HG02852 (cell line): Measurements from ENCODE around the gene MSI2.

Experiments
- ATAC-seq: cut with Tn5 transposase; IDR thresholded peaks from one replicate; pipeline ENCODE4 v1.9.1; 2021; ENCODE audit warnings: mild to moderate bottlenecking, moderate library complexity; ENCODE audit not compliant: unreplicated experiment

Gene MSI2

DNA sequence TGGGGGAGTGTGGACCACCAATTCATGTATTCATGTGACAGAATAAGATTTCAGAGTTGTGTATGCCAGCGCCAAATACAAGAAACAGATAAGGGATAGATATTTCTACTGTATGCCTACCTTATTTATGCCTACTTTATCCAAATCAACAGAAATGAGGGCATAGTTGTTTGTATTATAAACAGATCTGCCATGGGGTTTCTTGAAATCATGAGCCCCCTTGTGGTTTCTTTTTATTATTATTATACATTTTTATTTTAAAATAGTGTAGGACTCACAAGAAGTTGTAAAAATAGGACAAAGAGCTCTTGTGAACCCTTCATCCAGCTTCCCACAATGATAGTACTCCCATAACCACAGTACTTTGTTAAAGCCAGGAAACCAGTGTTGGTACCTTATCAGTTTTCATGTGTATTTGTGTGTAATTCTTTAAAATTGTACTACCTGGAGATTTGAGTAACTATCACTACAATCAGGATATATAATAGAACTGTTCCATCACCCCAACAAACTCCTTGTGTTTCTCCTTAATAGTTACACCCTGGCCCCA, 259.4 kb downstream of the MSI2 start:
- ATAC-seq: no peak

DNA sequence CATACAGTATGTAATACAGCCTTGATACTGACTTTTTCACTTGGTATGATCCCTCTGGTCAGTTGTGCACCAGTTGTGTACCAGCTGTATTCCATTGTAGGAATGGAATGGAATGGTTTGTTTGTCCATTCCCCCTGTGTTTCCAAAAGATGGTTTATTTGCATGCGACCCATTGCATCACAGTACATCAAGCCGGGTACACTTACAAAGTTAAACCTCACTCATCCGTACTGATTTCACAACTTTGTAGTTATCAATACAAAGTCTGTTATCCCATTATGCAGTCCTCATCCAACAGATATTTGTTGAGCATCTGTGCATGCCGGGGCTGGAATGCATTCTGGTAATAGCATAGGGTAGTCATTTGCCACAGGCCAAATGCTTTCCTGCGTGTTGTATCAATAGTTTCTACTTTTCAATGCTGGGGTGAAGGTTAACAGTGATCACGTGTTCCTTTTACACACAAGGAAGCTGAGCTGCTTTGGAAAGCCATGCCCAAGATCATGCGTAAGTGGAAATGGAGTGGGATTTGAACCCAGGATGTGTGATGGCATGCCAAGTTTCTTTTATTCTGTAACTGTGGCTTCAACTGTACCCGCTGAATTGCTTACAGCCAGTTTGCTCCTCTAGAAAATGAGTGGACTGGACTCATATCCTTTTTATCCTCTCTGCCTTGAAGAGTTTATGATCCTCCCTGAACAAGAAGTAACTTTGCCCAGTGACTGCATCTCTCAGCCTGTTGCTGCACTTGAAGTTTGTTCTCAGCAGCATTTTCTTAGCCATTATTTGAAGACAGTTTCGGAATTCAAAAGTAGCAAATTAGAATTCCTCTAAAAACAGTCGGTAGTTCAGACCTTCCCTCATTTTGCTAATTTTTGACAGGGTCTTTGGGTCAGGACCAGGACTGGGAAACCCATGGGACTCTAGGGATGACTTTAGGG, 260.2 kb downstream of the MSI2 start:
- ATAC-seq: no peak

DNA sequence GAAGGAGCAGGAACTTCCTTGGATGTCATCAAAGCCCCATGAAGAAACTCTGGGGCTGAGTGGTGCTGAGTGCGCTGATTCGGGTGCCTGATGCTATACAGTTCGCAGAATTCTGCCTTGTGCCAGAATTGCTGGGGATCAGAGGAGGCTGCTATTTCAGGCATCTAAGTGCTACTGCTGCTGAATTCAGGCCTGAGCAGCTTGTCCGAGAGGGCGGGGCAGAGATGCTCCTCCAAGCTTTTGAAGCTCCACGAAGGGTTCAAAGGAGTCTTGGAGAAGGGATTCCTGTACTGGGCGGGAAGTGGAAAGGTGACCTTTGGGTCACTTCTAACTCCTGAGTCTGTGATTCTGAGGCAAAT, 260.9 kb downstream of the MSI2 start:
- no peak for ATAC-seq

DNA sequence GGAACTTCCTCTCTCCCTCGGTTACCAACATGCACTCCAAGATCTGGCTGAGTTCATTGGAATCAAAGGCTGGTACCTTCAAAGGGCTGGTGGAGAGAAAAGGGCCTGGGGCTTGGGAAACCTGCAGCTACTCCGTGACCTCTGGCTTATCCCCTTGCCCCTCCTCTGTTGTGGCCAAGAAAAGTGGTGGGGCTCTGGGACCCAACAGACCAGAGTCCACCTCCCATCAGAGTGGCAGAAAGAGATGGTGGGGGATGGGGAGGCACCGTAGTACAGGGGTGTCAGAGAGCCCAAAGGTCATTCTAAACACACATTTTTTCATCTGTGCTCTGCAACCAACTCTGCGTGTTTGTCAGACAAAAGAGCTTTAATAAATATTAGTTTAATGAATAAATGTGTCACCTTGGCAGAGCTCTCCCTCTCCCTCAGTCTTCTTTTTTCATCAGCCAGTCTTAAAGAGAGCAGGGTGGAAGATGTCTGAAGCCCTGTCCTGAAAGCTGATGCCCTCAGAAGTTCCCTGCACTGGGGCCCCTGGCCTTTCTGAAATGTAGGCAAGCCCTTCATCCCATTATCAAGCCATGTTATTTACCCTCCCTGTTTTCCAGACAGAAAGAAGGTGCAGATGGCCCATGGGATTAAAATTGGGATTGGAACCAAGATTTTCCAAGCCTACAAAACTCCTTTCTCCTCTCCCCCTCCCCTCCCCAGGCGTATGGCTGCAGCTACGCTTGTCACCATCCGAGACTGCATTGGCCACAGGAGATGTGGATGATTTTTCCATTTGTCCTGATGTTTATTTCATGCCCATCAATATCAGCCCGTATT, 261.5 kb downstream of the MSI2 start:
- no peak for ATAC-seq

DNA sequence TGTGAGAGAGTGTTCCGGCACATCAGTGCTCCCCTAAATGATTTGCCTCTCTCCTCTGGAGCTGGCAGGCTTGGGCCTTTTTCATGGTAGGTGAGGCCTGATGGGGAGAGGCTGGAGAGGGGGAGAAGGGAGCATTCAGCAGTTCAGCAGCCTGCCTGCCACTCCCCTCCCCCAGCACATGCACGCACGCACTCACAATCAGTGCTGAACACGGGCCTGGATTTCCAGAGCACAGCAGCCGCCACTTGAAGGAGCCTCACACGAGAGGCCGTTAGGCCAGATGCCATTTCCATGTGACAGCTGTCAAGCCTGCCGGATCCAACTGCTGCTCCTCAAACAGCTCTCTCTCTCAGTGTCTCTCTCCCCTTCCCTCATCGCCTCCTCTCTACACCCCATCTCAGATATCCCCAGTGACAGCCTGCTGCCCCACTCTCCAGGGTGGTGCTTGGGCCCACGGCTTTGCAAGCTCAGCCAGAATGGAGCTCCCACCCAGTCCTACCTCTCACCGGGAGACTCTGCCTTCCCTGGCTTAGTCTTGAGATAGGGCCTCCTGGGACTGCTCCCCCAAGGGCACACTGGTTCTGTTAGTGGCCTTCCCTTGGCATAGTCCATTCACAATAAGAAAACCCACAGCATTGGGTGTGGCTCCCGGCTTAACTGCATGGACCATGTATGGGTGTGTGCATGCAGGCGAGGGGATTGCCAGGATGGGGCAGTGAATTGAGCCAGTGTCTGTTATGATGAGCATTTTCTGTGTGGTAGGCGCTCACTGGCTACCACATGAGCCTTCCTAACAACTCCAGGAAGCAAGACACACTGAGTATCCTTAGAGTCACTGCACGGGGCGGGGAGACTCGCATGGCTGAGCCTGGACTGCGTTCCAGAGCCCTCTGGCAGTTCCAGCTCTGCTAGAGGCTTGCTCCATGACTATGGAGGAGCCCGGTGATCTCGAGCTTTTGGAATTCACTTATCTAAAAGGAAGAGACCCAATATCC, 262.6 kb downstream of the MSI2 start:
- no peak for ATAC-seq

DNA sequence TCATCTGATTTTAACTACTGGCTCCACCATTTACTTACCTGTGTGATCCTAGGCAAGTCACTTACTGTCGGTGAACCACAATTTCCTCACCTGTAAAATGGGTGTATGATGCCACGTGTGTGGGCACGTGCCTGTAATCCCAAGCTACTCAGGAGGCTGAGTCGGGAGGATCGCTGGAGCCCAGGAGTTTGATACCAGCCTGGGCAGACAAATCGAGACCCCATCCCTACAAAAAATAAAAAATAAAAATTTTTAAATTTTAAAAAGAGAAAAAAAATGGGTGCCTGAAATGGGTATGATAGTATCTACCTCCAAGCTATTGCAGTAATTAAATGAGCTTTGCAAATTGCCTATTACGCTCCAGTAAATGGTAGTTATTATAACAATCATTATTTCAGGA, 263.5 kb downstream of the MSI2 start:
- no peak for ATAC-seq

DNA sequence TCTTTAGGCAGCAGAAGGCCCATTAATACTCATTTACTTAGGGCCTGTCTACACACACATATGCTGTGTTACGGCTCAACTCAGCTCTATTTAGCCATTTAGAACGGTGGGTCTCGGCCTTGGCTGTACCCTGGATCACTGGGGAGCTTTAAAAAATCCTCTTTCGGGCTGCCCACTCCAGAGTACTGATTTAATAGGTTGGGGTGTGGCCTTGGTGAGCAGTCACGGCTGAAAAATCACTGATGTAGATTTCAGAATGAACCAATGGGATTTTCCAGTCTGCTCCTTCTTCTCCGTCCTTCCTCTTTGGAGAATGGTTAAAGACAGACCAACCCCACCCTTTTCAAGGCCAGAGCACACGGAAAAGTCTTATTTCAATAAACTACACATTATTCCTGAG, 265.3 kb downstream of the MSI2 start:
- ATAC-seq: no peak

DNA sequence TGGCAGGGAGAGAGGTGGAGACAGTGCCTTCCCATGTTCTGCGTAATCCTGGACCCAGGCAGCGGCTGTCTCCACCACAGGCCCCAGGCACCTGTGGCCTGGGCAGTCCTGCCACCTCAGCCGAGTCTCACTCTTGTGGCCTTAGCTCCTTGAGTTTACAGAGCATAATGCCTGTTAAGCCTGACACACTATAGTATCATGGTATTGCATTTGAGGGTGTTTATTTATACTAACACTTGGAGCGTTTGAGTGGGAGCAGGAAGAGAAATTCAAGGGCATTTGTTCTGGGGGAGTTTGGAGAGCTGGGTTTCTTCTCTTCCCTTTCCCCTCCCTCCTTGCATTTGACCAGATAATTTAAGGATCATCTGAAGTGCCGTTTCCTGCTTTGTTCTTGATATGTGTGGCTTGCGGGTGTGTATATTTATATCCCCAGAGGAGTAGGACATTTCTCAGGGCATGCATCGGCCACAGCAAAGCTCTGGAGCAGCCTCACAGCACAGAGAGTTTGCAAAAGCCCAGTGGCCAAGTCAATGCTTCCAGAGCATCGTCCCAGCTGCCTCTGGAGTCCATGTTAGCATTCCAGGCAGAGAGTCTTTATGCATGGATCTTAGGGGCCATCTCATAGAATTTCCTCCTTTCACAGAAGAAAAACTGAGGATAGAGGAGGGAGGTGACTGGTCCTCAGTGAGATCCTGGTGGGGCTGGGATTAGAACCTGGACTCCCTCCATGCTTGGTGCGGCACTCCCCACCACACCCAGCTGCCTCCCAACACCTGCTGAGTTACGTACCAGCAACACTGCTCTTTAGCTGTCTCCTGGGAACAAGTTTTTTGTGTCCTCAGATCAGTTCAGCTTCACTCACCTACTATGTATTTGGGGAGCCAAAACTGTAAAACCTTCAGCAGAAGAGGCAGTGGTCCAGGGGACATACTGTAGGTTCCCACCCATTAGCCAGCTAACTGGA, 266.0 kb downstream of the MSI2 start:
- no peak for ATAC-seq

DNA sequence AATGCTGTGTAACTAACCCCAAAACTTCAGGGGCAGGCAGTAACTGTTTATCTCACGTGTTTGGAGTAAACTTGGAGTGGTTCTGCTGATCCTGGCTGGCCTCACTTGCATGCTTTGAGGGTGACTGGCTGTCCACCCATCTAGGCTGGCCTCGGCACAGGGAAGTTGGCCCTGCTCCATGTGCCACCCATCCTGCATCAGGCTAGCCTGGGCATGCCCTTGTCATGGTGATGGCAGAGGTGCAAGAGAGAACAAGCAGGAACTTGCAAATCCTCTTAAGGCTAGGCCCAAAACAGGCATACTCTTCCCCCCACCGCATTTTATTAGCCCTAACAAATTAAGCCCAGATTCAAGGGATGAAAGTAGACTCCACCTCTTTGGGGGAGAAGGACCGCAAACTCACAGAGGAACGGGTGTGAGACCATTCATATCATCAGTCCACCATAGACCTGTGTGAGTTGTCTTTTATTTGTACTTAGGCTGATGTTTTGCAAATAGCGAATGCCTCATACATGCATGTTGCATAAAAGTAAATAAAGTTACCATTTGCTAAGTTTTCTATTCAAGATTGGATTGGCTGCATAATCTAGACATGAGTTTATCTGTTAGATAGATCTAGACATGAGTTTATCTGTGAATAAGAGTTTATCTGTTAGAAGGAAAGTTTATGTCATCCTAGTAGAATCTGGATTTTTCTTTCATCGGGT, 267.8 kb downstream of the MSI2 start:
- ATAC-seq: no peak

DNA sequence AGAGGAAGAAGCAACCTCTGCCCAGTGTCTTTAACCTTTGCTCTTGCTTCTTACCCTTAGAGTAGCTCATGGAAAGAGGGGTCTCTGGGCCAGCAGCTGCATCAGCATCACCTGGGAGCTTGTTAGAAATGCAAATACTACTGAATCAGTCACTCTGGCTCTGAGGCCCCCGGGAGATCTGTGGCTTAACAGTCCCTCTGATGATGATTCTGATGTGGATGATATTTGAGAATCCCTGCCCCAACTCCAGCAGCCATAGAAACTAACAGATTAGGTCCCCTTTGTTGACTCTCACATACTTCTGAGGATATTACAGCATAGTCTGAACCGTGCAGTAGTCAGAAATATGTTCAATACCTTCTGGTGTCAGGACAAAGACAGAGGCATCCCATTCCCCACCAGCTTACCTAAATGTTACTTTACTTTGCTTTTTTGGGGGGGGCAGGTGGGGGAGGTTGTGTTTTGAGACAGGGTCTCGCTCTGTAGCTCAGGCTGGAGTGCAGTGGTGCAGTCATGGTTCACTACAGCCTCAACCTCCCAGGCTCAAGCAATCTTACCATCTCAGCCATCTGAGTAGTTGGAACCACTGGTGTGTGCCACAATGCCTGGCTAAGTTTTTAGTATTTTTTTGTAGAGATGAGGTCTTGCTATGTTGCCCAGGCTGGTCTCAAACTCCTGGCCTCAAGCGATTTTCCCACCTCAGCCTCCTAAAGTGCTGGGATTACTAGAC, 268.7 kb downstream of the MSI2 start:
- ATAC-seq: no peak

DNA sequence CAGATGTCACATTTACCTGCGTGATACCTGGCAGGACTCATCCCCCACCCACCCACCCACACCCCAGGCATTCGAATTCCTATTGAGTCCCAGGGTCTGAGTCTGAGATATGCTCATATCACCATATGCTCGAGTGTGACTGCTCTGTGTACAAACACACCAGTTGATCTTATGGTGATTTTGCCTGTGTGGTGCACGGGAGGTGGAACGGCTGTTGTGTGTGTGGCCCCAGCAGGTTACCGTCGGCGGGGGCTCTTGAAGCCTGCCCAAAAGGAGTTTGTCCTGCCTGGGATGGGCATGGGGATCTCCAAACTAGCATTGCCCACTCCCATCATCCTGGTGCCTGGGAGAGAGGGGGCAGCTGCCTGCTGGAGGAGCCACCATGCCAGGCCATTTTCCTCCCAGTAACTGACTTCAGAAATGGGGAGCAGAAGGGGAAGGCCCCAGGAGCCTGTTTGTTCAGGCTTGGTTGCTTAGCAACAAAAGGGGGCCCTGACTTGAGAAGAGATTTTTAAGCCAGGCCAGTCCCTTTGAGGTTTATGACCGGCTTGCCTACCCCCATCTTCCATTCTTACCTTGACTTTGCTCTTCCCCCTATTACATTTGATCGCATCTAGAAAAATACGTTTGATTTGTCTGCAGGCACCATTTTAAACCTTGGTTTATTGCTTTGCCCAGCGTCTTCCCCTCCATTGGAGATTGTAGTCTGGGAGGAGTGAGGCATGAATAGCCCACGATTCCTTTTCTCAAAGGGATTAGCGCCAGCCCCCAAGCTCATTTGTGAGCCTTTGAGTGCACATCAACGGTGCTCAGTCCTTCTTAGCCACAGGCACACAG, 271.1 kb downstream of the MSI2 start:
- no peak for ATAC-seq

DNA sequence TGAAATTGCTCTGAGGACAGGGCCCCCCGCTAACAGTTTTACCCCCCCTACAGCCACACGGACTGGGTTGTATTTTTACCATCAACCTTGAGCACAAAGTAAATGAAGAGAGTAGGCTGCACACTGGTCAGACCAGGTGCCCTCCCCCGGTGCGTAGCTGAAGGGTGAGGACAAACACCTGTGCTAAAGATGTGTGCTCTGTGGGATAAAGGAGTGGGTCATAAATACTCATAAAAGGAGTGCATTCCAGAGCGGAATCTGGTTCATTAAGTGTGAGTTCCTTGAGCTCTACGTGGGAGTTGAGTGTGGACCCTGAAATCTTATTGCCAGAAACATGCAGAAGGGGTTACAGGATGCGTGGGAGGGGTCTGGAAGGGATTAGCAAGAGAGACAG, 271.7 kb downstream of the MSI2 start:
- no peak for ATAC-seq

DNA sequence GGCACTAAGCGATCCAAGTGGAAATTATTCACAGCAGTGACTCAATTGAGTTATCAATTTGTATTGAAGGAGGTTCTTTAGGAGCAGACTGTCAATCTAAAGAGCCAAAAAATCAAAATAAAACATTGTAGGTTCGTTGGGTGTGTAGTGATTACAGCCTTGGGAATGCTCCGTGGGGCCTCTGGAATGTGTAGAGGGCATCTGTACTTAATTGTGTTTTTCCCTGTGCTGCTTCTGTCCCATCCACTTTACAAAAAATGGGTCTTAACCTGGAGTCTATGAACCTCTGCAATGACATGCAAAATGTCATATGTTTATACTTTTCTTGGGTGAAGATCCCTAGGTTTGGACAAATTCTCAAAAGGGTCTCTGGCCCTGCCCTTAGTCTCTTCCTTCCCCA, 273.7 kb downstream of the MSI2 start:
- no peak for ATAC-seq

DNA sequence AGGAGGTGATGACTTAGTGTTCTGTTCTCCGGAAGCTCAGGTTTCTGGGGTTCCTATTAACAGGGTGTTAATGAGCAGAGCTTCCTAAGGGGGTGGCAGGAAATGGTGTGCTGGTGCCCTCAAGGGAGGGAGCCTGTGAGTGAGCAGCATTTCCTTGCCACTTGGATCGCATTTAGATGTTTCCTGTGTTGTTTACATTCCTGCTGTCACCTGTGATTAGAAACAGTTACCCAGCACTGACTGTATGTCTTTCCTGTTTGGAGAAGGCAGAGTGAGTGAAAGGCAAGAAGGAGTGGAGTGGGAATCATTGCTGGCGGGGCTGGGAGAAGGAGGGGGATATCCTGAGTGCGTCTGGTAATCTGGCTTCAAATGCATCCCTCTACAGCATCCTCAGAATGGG, 274.2 kb downstream of the MSI2 start:
- ATAC-seq: no peak

DNA sequence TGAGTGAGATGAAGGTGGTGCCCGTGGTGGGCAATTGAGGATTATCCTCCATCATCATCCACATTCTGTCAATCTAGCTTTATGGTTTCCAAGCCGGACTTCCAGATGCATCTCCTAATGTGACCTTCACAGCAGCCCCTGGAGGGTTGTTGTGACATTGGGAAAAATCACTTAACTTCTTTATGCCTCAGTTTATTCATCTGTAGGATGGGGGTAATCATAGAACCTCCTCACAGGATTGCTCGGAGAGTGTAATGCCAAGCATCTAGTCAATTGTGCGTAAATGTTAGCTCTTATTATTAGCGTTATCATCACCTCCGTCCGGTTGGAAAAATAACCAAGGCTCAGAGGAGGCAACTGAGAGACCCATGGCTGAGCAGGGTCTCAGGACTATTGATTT, 274.8 kb downstream of the MSI2 start:
- no peak for ATAC-seq

DNA sequence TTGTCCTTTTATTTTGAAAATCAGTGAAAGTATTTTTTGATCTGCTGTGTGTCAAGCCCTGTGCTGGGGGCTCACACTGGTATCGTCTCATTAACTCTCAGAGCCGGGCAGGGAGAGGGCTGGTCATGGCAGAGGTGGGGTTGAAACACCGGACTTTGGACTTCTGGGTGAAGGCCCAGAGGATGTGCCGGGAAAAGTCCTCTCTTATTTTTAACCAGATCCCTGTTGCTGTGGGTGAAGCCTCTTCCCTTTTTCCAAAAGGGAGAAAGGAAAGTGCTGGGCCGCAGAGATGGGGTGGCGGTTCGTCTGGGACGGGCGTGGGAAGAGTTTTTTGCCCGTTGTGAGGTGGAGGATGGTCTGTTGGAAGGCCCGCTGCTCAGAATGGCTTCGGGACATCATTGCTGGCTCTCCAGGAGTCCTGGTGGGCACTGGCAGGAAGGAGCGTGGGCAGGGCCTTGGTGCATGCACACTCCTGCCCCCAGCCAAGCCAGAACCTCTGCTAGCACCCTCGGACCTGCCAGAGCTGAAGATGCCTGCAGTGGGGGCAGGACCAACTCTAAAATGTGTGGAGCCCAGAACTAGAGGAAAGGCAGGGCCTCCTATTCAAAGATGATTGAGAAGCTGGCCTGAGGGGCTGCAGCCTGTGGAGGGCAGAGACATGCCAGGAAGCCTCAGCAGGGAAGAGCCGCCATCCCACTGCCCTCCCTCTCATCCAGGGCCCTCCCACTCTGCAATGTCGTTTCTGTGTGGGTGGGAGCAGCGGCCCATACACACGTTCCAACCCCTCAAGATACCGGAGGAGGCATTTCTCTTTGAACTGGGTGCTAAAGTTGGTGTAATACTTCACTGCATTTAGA, 275.6 kb downstream of the MSI2 start:
- ATAC-seq: no peak
